Kidney epithelial cell (primary cell): ENCODE results near the gene IL13. TPM values are rescaled to one million over a fixed set of nuclear protein-coding genes. Genes with fewer than 3 reads are reported as not detected.

ENCODE experiments used
- DNase-seq: peaks from one replicate; pipeline ENCODE4 v3.0.0-alpha.2; 2010; ENCODE audit warnings: low read depth
- H3K27me3 ChIP-seq: 2 replicates; pipeline ENCODE4 v1.6.0; 2011; ENCODE audit warnings: low read length; ENCODE audit not compliant: control insufficient read depth, insufficient read depth
- H3K36me3 ChIP-seq: 2 replicates; pipeline ENCODE4 v1.5.1; 2011; ENCODE audit warnings: low read length; ENCODE audit not compliant: control insufficient read depth, insufficient read depth
- H3K4me3 ChIP-seq: 2 replicates; pipeline ENCODE4 v1.5.1; 2011; ENCODE audit warnings: low read depth, mild to moderate bottlenecking, control low read depth, low read length
- total RNA-seq: library from RNA; depleted of rRNA; stranded (reverse); fragments of >200 nt; gene quantifications from 2 replicates; pipeline ENCODE4 v1.2.3, GENCODE V29; 2015
- TF ChIP-seq, protein P1 (sequence below): IDR thresholded peaks from 2 replicates; pipeline ENCODE4 v1.5.1; 2011; ENCODE audit warnings: mild to moderate bottlenecking, moderate library complexity, low read length, control low read depth, inconsistent platforms; ENCODE audit not compliant: insufficient read depth, poor library complexity, severe bottlenecking

Gene IL13
- total RNA-seq, 1 donor from 2014 or later: not detected

DNA sequence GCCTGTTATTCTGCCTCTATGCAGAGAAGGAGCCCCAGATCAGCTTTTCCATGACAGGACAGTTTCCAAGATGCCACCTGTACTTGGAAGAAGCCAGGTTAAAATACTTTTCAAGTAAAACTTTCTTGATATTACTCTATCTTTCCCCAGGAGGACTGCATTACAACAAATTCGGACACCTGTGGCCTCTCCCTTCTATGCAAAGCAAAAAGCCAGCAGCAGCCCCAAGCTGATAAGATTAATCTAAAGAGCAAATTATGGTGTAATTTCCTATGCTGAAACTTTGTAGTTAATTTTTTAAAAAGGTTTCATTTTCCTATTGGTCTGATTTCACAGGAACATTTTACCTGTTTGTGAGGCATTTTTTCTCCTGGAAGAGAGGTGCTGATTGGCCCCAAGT is 15.5 kb downstream of the IL13 start:
- H3K4me3 ChIP-seq: no peak overlapping the region
- DNase-seq: no peak
- no peaks in the 10 kb centered on the region for H3K36me3 ChIP-seq
- TF ChIP-seq, protein P1, sequence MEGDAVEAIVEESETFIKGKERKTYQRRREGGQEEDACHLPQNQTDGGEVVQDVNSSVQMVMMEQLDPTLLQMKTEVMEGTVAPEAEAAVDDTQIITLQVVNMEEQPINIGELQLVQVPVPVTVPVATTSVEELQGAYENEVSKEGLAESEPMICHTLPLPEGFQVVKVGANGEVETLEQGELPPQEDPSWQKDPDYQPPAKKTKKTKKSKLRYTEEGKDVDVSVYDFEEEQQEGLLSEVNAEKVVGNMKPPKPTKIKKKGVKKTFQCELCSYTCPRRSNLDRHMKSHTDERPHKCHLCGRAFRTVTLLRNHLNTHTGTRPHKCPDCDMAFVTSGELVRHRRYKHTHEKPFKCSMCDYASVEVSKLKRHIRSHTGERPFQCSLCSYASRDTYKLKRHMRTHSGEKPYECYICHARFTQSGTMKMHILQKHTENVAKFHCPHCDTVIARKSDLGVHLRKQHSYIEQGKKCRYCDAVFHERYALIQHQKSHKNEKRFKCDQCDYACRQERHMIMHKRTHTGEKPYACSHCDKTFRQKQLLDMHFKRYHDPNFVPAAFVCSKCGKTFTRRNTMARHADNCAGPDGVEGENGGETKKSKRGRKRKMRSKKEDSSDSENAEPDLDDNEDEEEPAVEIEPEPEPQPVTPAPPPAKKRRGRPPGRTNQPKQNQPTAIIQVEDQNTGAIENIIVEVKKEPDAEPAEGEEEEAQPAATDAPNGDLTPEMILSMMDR: no peak
- no peaks in the 10 kb centered on the region for H3K27me3 ChIP-seq

DNA sequence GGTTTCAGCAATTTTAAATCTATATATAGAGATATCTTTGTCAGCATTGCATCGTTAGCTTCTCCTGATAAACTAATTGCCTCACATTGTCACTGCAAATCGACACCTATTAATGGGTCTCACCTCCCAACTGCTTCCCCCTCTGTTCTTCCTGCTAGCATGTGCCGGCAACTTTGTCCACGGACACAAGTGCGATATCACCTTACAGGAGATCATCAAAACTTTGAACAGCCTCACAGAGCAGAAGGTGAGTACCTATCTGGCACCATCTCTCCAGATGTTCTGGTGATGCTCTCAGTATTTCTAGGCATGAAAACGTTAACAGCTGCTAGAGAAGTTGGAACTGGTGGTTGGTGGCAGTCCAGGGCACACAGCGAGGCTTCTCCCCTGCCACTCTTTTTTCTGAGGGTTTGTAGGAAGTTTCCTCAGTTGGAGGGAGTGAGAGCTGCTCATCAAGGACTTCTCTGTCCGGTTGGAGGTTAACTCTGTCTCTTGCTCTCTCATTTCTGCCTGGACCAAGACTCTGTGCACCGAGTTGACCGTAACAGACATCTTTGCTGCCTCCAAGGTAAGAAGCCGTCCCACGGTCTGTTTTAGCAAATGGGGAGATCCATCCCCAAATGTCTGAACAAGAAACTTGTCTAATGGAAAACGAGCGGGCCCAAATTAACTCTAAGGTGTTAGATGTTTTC is 16.1 kb downstream of the IL13 start, which contains the start of gene IL4:
Gene IL4 (plus strand): TSS at position 51 of the 692 bp plus-strand sequence. CDS start 62 bp downstream, at position 113.
- no peaks in the 10 kb centered on the region for H3K36me3 ChIP-seq
- H3K4me3 ChIP-seq: no peak within 1 kb of the TSS
- H3K27me3 ChIP-seq: no peaks in the 10 kb centered on the region
- DNase-seq: no peak
- TF ChIP-seq, protein P1: no peak

DNA sequence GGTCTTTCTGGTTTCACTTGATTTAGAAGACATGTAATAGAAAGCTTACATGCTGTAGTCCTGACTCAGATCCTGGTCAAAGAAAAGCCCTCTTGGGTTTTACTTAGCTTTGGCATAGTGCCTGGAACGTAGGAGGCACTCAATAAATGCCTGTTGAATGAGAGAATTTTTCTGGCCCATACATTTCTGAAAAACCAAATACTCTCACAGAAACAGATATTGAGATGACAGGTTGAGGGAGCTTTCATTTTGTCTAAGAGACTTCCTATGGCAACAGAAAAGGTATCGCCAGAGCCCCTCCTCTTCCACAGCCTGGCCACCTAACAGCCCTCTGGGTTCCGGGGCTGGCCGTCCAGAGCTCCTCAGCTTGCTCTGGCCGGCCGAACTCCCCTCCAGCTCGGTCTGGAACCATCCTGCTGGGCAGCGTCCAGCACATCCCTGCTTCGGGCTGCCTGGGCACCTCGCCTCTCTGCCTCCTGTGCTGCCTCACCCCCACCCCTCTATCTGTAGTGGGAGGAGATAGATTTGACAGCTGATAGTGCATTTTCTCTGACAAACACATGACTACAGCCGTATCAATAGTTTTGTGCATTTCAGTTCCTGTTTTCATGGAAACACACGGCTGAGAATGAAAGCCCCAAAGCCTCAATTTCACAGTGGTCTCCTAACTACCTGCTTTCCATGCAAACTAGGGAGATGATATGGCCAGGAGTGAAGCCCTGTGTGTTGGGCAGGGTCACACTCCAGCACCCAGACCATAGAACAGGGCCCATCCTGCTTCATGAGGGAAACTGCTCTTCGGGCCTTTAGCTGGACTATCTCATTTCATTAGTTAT is 16.9 kb downstream of the IL13 start:
- no peak overlapping the region for H3K4me3 ChIP-seq
- no peaks in the 10 kb centered on the region for H3K27me3 ChIP-seq
- DNase-seq: peak; percentile 80
- no peaks in the 10 kb centered on the region for H3K36me3 ChIP-seq
- TF ChIP-seq, protein P1: no peak

DNA sequence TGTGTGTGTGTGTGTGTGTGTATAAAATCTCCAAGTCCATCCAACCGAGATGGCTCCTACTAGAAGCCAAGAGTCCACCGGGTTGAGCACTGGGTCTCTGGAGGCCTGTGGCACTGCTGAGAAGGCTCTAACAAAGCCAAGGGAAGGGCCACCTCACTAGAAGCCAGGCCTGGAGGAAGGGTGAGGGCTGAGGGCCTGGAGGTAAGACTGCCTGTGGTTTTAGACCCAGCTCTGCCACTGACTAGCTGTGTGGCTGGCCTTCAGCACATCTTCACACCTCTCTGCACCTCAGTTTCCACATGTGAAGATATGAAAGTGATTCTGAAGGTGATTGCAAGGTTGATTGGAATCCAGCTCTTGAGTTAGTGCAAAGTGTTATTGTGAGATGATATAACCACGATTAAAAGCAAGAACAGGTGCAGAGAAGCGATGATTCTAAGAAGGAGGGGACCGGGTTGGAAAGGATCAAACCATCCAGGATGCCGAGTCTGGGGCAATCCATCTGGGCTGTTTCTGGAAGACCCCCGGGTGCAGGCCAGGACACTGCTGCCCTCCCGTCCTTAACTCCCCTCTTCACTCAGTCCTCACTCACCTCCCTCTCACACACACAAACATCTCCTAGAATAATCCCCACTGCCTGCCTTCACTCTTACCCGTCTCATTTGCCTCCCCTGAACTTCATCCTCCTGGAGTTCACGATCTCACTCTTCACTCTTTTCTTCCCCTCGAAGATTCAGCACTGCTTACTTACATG is 18.1 kb downstream of the IL13 start:
- H3K27me3 ChIP-seq: no peaks in the 10 kb centered on the region

DNA sequence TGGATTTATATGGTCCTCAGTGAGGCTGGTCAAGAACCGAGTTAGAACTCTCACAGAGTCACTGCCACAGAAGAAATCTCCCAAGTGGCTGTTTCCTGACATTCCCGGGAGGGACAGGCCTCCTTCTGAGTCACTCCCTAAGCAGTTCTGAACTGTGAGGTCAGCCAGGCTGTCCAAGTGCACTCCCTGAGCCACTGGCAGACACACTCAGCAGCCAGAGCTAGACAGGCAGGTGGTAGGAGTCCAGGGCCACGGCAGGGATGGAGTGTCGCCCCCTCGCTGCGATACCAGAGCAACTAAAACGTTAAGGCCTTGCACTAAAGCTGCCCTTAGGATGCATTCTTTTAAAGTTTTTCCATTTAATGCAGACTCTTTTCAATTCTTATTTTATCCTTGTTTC is 19.2 kb downstream of the IL13 start:
- DNase-seq: peak; percentile 83
- Histone ChIP-seq H3K4me3 (no peak overlapping the region), H3K27me3 (no peaks in the 10 kb centered on the region), H3K36me3 (no peaks in the 10 kb centered on the region)
- TF ChIP-seq, protein P1: peak; percentile 67

More for the DNA sequence above, 18.1 kb downstream of the IL13 start:
- Histone ChIP-seq H3K36me3 (no peaks in the 10 kb centered on the region), H3K4me3 (no peak overlapping the region)
- no peak for DNase-seq
- TF ChIP-seq, protein P1: no peak
